GM12865 (cell line): ENCODE data around the gene LAMA2.

Source experiments
- DNase-seq: peaks from one replicate; pipeline ENCODE4 v3.0.0; 2010; ENCODE audit warnings: low read depth
- H3K4me3 ChIP-seq: 2 replicates; pipeline ENCODE4 v1.5.1; 2011; ENCODE audit warnings: mild to moderate bottlenecking, low read depth, low read length, control low read depth
- TF ChIP-seq, protein P1 (sequence below): IDR thresholded peaks from 2 replicates; pipeline ENCODE4 v1.5.1; 2011; ENCODE audit warnings: low read length, control low read depth, low read depth, inconsistent platforms; ENCODE audit not compliant: insufficient read depth; ENCODE audit errors: missing control alignments

Gene LAMA2

DNA sequence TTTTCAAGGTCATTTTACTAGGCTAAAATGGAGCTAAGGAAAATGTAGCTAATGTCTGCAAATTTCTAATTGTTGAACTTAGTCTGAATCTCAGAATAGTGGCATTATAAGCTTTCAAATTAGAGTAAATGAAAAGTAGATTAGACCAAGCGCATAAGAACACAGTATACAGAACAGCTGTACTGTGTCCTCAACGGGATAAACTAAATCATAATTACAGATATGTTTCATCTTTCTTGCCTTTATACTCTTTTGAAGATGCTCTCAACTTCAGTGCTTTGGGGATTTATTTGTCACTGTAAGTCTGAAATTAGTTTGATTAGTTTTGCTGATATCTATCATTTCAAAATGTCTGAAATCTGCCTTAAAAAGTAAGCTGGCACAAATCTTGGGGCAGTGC, 305.4 kb downstream of the LAMA2 start:
- no peak overlapping the region for H3K4me3 ChIP-seq
- no peak for DNase-seq
- TF ChIP-seq, protein P1, sequence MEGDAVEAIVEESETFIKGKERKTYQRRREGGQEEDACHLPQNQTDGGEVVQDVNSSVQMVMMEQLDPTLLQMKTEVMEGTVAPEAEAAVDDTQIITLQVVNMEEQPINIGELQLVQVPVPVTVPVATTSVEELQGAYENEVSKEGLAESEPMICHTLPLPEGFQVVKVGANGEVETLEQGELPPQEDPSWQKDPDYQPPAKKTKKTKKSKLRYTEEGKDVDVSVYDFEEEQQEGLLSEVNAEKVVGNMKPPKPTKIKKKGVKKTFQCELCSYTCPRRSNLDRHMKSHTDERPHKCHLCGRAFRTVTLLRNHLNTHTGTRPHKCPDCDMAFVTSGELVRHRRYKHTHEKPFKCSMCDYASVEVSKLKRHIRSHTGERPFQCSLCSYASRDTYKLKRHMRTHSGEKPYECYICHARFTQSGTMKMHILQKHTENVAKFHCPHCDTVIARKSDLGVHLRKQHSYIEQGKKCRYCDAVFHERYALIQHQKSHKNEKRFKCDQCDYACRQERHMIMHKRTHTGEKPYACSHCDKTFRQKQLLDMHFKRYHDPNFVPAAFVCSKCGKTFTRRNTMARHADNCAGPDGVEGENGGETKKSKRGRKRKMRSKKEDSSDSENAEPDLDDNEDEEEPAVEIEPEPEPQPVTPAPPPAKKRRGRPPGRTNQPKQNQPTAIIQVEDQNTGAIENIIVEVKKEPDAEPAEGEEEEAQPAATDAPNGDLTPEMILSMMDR: no peak

DNA sequence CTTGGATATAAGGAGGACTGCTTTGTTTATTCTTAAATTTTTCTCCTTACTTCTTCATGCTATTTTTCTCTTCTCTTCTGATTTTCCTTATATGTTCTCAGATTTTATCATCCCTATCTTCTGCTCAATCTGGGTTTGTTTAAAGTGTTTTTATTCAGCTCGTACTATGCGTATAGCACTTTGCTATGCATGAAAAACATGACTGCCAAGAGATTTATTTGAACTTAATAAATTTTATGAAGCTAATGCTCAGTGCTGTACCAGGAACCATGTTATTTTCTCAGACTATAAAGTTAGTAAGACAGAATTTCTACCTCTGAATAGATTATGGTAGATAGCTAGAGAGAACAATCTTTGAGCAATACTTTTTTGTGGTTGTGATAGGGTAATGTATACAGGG, 305.9 kb downstream of the LAMA2 start:
- H3K4me3 ChIP-seq: no peak overlapping the region
- TF ChIP-seq, protein P1: no peak
- DNase-seq: no peak

DNA sequence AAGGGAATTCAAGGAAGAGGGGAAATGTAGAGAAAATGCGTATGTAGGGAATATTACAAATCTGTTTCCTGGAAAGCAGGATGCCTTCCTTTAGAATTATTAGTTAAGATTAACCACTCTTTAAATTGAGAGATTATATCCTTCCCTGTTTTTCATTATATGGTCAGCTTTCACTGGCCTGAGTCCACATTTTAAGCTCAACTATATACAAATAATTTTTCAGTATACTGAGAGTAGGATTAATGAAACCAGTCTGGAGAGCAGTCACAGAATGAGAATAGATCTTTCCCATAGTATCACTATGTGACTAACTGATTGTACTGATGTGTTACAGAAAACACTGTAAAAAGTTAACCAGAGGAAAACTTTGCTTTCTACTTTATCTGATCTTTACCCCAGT, 306.3 kb downstream of the LAMA2 start:
- no peak for DNase-seq
- no peak overlapping the region for H3K4me3 ChIP-seq
- TF ChIP-seq, protein P1: no peak

DNA sequence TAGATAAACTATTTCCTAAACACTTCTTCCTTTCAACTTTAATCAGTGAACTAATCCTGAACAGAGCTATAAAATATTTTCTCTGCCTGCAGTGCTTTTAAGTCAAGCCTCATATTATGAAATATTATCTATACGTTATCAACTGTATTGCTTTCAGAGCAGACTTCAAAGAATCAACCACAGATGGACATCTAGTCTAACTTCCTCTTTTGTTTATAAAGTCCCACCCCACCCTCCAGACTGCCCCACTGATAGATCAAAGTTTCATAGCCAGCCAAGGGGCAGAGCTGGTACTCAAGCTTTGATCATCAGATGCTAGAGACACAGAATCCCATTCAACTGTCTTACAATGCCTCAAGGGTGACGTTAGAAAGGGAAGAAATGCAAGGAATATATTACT, 308.3 kb downstream of the LAMA2 start:
- H3K4me3 ChIP-seq: no peak overlapping the region
- TF ChIP-seq, protein P1: no peak
- DNase-seq: no peak

DNA sequence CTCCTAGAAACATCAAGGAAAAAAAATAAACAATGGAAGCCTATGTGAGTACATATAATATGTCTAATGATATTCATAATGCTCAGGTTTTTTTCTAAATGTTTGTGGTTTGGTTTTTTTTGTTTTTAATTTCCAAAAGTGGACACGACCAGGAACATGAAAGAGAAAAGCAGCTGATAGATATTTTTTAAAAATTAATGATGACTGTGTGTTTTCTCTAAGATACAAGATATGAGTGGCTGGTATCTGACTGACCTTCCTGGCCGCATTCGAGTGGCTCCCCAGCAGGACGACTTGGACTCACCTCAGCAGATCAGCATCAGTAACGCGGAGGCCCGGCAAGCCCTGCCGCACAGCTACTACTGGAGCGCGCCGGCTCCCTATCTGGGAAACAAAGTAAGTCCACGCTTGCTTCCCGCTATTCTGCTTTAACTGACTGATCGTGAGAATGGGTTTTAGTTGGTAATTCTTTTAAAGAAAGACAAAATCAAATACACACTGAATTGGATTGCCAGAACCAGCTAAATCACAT, 309.6 kb downstream of the LAMA2 start:
- no peak overlapping the region for H3K4me3 ChIP-seq
- TF ChIP-seq, protein P1: no peak
- DNase-seq: no peak

DNA sequence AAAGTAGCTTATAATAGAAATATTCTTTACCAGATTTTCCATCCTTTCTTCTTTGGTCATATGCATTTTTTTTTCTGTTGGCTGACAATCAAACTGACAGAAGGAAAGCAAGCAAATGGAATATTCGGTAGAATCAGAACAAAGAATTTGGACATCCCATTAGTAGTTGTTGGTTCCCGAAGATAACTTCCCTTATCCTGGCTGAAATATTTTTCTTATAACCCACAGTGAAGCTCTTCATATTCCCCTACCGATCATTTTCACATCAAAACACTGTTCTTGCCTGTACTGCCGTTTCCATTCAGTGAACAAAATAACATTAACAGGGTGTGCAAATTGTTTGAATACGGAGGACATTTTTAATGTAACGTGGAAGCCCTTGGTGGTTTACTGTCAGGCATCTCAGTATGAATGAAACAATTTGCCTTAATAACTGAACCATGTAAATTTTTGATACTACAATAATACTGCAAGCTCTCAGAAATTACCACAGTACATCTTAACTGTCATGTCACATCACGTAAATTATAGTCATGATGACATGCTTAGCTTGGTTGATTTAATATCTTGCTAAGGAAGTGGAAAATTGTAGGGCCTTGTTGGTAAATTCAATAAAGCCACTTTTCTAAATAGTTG, 311.5 kb downstream of the LAMA2 start:
- H3K4me3 ChIP-seq: no peak overlapping the region
- no peak for DNase-seq
- TF ChIP-seq, protein P1: no peak

DNA sequence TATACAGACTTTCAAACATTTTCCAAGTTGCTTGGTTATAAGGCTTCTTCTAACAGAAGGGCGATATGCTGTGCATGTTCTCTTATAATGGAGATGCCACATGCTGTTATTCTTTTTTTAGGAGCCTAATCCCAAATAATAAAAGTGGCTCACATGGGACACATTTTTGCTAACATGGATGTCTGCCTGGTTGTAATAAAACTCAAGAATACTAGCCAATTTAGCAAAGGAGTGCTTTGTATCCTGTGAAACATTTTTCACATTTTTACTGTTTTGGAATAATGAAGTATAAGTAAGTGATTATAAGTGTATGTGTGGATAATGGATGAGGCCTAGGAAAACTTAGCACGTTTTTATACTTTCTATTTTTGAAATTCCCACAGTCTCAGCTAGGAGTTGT, 312.2 kb downstream of the LAMA2 start:
- DNase-seq: no peak
- H3K4me3 ChIP-seq: no peak overlapping the region
- TF ChIP-seq, protein P1: no peak
